ENCODE results near the gene CTTNBP2. TPM values are rescaled to one million over a fixed set of nuclear protein-coding genes. Genes with fewer than 3 reads are reported as not detected.

CTTNBP2 gene
- total and polyA plus RNA-seq, 9 donors = 2.6 to 18.4 (median 10.0) TPM

GRCh38 chr7:117683430-117684175 lies 189.6 kb downstream of the CTTNBP2 start:
- Histone ChIP-seq H3K27ac (no peak overlapping the region), H3K9me3 (no peaks in the 10 kb centered on the region), H3K27me3 (no peaks in the 10 kb centered on the region), H3K4me1 (ENCODE audit: insufficient read depth) (no peaks in the 10 kb centered on the region), H3K36me3 (no peaks in the 10 kb centered on the region), H3K4me3 (no peak overlapping the region)
- intact Hi-C loops (cut with DNase I) = loop anchor here in 1 of 4 donors (5.0 kb wide), 1 partner anchor 1054 kb away; no protein-coding TSS in a partner anchor
- DNase-seq = no peak
- WGBS, 3 donors = 85 to 88% (median 88%) methylated on average over 8 of the region's 8 CpGs
- TF ChIP-seq POLR2A (IDR thresholded peaks at IDR 0.05) (no peak), EP300 (IDR thresholded peaks at IDR 0.05) (no peak), CTCF (IDR thresholded peaks at IDR 0.05) (no peak)

- no peak for TF ChIP-seq CTCF (IDR thresholded peaks at IDR 0.05)
- TF ChIP-seq POLR2A (IDR thresholded peaks at IDR 0.05) = no peak
- TF ChIP-seq EP300 (IDR thresholded peaks at IDR 0.05) = no peak
These were observed 190.4 kb downstream of the CTTNBP2 start for GRCh38 chr7:117682681-117683385.

GRCh38 chr7:117679120-117679519 lies 194.1 kb downstream of the CTTNBP2 start:
- no peak overlapping the region for H3K4me3 ChIP-seq
- no peak for DNase-seq
- 79 to 88% (median 81%) methylated on average over 3 of the region's 3 CpGs for WGBS, 3 donors
- H3K27me3 ChIP-seq = no peaks in the 10 kb centered on the region
- no peak overlapping the region for H3K27ac ChIP-seq
- no peaks in the 10 kb centered on the region for H3K36me3 ChIP-seq
- H3K9me3 ChIP-seq = no peaks in the 10 kb centered on the region
- H3K4me1 ChIP-seq (ENCODE audit: insufficient read depth) = no peaks in the 10 kb centered on the region
- TF ChIP-seq POLR2A (IDR thresholded peaks at IDR 0.05) (no peak), EP300 (IDR thresholded peaks at IDR 0.05) (no peak), CTCF (IDR thresholded peaks at IDR 0.05) (no peak)
- intact Hi-C loops (cut with DNase I) = no loop called here

More at GRCh38 chr7:117682681-117683385, 190.4 kb downstream of the CTTNBP2 start:
- no peak for DNase-seq
- no peaks in the 10 kb centered on the region for H3K9me3 ChIP-seq
- no peak overlapping the region for H3K4me3 ChIP-seq
- 55 to 63% (median 57%) methylated on average over 5 of the region's 5 CpGs for WGBS, 3 donors
- H3K27me3 ChIP-seq = no peaks in the 10 kb centered on the region
- no peak overlapping the region for H3K27ac ChIP-seq
- H3K36me3 ChIP-seq = no peaks in the 10 kb centered on the region
- H3K4me1 ChIP-seq (ENCODE audit: insufficient read depth) = no peaks in the 10 kb centered on the region
- intact Hi-C loops (cut with DNase I) = loop anchor here in 1 of 4 donors (5.0 kb wide), 1 partner anchor 1054 kb away; no protein-coding TSS in a partner anchor

- Histone ChIP-seq H3K27me3 (no peaks in the 10 kb centered on the region), H3K27ac (no peak overlapping the region), H3K9me3 (no peaks in the 10 kb centered on the region), H3K4me1 (ENCODE audit: insufficient read depth) (no peaks in the 10 kb centered on the region), H3K36me3 (no peaks in the 10 kb centered on the region), H3K4me3 (no peak overlapping the region)
- no peak for TF ChIP-seq EP300 (IDR thresholded peaks at IDR 0.05)
- intact Hi-C loops (cut with DNase I) = no loop called here
- 72 to 82% (median 73%) methylated on average over 3 of the region's 3 CpGs for WGBS, 3 donors
- no peak for DNase-seq
These were observed 197.5 kb downstream of the CTTNBP2 start for GRCh38 chr7:117675497-117676435.
